Stomach smooth muscle (tissue), 2 donors: ENCODE measurements around the gene C8G.
A peak's percentile ranks its signal among the peaks of the same experiment; 100 is the strongest.

Experiments
- H3K27ac ChIP-seq: one replicate; pipeline ENCODE4 v1.7.0; 2013; ENCODE audit warnings: mild to moderate bottlenecking, low read length, inconsistent platforms
- H3K27me3 ChIP-seq, 2 donors: one replicate each; pipeline ENCODE4 v1.7.0; 2013; ENCODE audit warnings: low read length in 2 of 2; ENCODE audit not compliant: insufficient read depth in 2 of 2, control insufficient read depth in 1 of 2
- H3K36me3 ChIP-seq, 2 donors: one replicate each; pipeline ENCODE4 v1.7.0; 2013; ENCODE audit warnings: low read length in 2 of 2; ENCODE audit not compliant: control insufficient read depth in 2 of 2, insufficient read depth in 2 of 2
- H3K4me1 ChIP-seq: one replicate; pipeline ENCODE4 v1.7.0; 2013; ENCODE audit warnings: low read length; ENCODE audit not compliant: control insufficient read depth, insufficient read depth
- H3K4me3 ChIP-seq, 2 donors: one replicate each; pipeline ENCODE4 v1.7.0; 2013; ENCODE audit warnings: low read length in 2 of 2
- H3K9ac ChIP-seq, 2 donors: one replicate each; pipeline ENCODE4 v1.7.0; 2013; ENCODE audit warnings: low read length in 2 of 2, mild to moderate bottlenecking in 1 of 2
- H3K9me3 ChIP-seq, 2 donors: one replicate each; pipeline ENCODE4 v1.7.0; 2013; ENCODE audit warnings: low read length in 2 of 2; ENCODE audit not compliant: control insufficient read depth in 2 of 2
- donor health status: healthy.
- donor health status: Pancreatic carcinoma.

The C8G gene

DNA sequence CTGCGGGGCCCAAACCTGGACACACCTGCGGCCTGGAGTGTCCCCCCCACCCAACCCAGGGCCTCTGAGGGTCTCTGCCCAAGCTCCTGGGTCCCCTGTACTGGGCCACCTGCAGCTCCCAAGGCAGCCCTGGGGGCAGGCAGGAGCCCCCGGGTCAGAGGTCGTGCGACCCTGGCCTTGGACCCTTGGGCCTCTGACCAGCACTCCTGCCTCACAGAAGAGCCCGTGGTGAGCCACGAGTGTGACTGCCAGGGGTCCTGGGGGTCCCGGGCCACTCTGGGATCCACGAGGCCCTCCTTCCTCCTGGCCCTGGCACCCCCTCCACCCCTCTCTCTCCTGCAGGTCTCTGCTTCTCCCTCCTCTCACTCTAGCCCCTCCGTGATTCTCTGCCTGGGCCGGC is 27.3 kb downstream of the C8G start:
- no peaks in the 10 kb centered on the region for H3K36me3 ChIP-seq
- no peak overlapping the region for H3K4me3 ChIP-seq
- H3K4me1 ChIP-seq: peaks cover 12% of the 10 kb centered on the region
- H3K27ac ChIP-seq: no peak overlapping the region
- H3K9me3 ChIP-seq: no peaks in the 10 kb centered on the region
- no peak overlapping the region for H3K9ac ChIP-seq
- no peaks in the 10 kb centered on the region for H3K27me3 ChIP-seq

DNA sequence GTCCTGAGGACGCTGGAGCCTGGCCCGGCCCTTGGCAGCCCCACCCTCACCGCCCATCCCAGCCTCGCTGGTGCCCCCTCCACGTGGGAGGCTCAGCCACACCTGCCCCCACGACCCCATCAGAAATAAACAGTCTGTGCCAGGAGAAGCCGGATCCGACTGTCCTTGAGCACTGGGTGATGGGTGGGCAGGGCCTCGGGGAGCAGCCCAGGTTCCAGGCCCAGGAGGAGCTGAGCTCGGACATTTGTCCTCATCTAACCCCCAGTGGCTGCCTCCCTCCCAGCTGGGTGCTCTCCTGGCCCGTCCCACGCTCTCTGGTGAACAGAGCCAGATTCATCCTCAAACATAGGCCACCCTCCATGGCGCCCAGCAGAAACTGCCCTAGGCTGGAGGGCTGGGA is 27.7 kb downstream of the C8G start:
- peaks cover 2 to 3% of the 10 kb centered on the region in 2 donors for H3K27me3 ChIP-seq
- H3K9ac ChIP-seq: no peak overlapping the region
- no peaks in the 10 kb centered on the region for H3K9me3 ChIP-seq
- no peak overlapping the region for H3K4me3 ChIP-seq
- no peak overlapping the region for H3K27ac ChIP-seq
- no peaks in the 10 kb centered on the region for H3K36me3 ChIP-seq
- H3K4me1 ChIP-seq: peaks cover 16% of the 10 kb centered on the region

DNA sequence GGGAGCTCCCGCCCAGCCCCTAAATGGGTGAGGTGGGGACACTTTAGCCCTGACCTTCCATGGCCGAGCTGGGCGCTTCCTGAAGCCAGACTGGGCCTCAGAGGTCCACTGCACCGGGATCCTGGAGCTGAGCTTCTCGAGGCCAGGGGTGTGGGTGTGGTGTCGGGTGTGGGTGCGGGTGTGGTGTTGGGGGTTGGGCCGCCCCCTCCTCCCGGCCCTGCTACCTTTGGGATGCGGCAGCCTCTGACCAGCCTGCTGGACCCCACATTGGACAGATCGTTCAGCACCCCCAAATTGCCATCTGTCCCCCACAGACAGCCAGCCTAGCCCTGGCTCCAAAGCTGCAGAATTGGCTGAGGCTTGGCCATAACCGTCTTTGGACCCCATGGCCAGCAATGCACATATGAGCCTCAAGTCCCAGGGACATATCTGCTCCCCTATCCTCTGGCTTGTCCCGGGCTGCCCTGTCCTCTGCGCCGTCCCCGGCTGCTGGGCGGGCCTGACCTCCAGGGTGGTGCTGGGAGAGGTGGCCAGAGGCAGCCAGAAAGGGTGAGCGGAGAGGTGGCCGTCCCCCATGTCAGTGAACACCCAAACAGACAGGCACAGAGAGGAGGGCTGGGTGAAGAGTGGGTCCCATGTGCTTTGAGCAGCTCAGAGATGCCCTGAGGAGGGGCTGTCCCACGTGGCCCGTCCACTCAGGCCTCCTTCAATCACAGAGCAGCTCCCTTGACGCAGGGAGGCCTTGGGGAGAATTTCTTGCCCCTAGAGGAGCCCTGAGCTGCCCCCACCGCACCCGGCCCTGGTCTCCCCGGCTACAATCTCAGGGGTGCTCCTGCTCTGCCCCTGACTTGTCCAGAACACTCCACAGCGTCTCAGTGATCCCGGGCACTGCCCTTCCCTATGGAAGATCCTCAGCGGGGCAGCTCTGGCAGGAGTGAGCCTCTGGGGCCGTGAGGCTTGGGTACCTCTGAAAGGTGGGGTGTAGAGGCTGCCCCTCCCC is 28.9 kb downstream of the C8G start:
- Histone ChIP-seq H3K9me3 (no peaks in the 10 kb centered on the region), H3K27ac (no peak overlapping the region), H3K36me3 (no peaks in the 10 kb centered on the region), H3K9ac (no peak overlapping the region), H3K4me3 (no peak overlapping the region), H3K27me3 (peaks cover 2 to 7% of the 10 kb centered on the region in 2 donors), H3K4me1 (peaks cover 19% of the 10 kb centered on the region)

DNA sequence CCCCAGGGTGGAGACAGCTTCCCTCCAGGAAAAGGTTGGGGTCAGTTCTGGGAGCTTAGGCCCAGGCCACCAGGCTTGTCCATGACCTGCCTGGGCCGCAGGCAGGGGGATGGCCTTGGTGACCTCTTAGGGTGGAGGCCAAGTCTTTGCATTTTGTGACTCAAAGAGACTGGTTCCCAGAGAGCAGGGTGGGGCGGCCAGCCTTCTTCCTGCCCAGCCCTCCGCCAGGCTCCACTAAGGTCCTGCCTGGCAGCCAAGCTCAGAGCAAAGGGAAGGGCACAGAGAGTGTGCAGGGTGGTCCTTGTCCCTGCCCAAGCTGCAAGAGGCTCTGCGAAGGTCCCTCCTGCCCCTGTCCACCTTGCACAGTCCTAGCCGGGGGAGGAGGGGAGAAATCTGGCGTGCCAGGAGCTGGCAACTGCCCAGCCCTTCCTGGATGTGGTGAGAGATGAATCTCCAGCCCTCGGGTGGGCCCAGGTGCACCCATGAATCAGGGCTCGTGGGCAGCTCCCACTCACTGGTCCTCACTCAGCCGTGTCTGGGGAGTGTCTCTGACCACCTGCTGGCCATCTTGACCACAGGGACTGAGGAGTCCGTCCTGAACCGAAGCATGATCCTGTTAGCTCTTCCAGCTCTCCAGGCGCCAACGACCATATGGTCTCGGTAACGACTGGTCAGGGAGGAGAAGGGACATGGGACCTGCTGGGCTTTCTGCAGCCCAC is 29.9 kb downstream of the C8G start:
- Histone ChIP-seq H3K4me1 (peaks cover 19% of the 10 kb centered on the region), H3K27ac (no peak overlapping the region), H3K4me3 (no peak overlapping the region), H3K27me3 (peaks cover 2 to 7% of the 10 kb centered on the region in 2 donors), H3K9ac (no peak overlapping the region), H3K9me3 (no peaks in the 10 kb centered on the region), H3K36me3 (no peaks in the 10 kb centered on the region)

DNA sequence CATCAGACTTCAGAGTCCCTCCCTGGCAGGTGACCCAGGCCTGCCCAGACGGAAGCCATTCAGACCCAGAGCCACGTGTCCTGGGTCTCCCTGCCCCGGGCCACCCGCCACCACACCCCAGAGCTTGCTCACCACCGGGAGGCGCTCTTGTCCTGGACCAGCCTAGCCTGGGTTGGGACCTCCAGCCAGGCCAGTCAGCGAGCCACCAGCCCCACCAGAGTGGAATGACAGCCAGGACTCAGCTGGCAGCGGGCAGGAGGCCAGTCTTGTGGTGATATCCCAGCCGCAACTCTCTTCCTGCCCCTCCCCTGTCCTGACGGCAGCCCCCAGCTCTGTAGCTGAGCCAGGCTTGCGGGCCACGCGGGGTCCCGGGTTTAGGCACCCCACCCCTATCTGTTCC is 30.6 kb downstream of the C8G start:
- no peaks in the 10 kb centered on the region for H3K36me3 ChIP-seq
- H3K9me3 ChIP-seq: no peaks in the 10 kb centered on the region
- H3K27ac ChIP-seq: no peak overlapping the region
- peaks cover 19% of the 10 kb centered on the region for H3K4me1 ChIP-seq
- H3K27me3 ChIP-seq: peaks cover 5 to 7% of the 10 kb centered on the region in 2 donors
- H3K4me3 ChIP-seq: no peak overlapping the region
- no peak overlapping the region for H3K9ac ChIP-seq

DNA sequence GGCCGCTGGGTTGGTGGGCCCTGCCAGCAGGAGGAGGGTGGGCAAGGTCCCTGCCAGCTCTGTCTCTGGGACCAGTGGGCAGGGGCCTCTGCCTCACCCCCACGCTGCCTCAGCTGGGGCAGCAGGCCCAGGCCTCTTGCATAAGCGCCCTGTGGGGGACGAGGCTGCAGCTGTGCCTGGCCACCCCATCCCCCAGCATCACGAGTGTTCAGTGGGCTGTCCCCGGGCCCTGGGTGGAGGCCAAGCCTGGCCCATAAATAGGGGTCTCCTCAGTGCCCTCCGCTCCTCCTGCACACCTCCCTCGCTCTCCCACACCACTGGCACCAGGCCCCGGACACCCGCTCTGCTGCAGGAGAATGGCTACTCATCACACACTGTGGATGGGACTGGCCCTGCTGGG is 32.2 kb downstream of the C8G start, which contains the start of gene PTGDS:
TSS of gene PTGDS (plus strand) at position 282 of the 400 bp plus-strand sequence. CDS start at position 357, 75 bp downstream.
- H3K36me3 ChIP-seq: no peaks in the 10 kb centered on the region
- no peaks in the 10 kb centered on the region for H3K9me3 ChIP-seq
- H3K4me1 ChIP-seq: peaks cover 19% of the 10 kb centered on the region
- no peak within 1 kb of the TSS for H3K9ac ChIP-seq
- H3K4me3 ChIP-seq: peak within 1 kb of the TSS; percentile 25 to 66
- no peak within 1 kb of the TSS for H3K27ac ChIP-seq
- peaks cover 5 to 7% of the 10 kb centered on the region in 2 donors for H3K27me3 ChIP-seq

DNA sequence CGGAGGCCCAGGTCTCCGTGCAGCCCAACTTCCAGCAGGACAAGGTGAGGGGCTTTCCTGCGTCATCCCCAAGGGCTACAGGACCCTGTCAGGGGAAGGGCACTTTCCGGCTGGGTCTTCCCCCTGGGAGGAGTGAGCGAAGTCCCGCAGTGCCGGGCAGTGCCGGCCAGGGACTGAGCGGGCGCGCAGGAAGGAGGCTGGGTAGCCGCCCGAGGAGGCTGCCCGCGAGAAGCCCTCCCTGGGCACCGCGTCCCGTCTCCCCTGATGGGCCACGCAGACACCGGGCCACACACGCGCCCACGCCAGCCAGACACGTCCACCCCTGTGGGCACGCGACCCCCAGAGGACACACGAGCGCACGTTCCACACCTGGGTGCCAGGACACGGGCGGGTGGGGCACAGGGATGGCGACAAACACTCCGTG is 32.6 kb downstream of the C8G start:
- Histone ChIP-seq H3K9me3 (no peaks in the 10 kb centered on the region), H3K27me3 (peaks cover 5 to 7% of the 10 kb centered on the region in 2 donors), H3K27ac (no peak overlapping the region), H3K9ac (no peak overlapping the region), H3K36me3 (no peaks in the 10 kb centered on the region), H3K4me1 (peaks cover 19% of the 10 kb centered on the region), H3K4me3 (peak overlapping the region; percentile 25 to 66)

DNA sequence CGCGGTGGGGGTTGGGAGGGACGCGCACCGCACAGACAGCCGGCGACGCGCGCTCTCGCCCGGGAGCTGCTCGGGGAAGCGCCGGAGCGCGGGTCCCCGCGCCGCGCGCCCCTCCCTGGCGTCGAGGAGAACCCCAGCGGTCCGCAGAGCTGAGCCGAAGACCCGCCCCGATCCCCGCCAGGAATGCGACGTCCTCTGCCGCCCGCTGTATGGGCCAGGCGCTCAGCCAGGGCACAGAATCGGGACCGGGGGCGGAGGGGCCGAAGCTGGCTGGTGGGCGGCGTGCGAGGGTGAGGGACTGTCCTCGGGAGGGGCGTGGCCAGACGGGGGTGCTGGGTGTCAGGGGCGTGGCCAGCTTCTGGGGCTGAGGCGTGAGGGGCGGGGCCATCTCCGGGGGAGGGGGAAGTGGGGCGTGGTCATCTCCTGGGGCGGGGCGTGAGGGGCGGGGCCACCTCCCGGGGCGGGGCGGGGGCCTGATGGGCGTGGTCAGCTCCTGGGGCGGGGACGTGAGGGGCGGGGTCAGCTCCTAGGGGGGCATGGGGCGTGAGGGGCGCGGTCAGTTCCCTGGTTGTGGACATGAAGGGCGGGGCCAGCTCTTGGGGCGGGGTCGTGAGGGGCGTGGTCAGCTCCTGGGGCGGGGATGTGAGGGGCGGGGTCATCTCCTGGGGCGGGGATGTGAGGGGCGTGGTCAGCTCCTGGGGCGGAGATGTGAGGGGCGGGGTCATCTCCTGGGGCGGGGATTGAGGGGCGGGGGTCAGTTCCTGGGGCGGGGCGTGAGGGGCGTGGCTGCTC is 33.2 kb downstream of the C8G start:
- H3K27me3 ChIP-seq: peaks cover 6 to 7% of the 10 kb centered on the region in 2 donors
- no peaks in the 10 kb centered on the region for H3K9me3 ChIP-seq
- H3K4me3 ChIP-seq: peak overlapping the region; percentile 25 to 66
- H3K9ac ChIP-seq: no peak overlapping the region
- no peaks in the 10 kb centered on the region for H3K36me3 ChIP-seq
- H3K27ac ChIP-seq: no peak overlapping the region
- H3K4me1 ChIP-seq: peaks cover 19% of the 10 kb centered on the region

DNA sequence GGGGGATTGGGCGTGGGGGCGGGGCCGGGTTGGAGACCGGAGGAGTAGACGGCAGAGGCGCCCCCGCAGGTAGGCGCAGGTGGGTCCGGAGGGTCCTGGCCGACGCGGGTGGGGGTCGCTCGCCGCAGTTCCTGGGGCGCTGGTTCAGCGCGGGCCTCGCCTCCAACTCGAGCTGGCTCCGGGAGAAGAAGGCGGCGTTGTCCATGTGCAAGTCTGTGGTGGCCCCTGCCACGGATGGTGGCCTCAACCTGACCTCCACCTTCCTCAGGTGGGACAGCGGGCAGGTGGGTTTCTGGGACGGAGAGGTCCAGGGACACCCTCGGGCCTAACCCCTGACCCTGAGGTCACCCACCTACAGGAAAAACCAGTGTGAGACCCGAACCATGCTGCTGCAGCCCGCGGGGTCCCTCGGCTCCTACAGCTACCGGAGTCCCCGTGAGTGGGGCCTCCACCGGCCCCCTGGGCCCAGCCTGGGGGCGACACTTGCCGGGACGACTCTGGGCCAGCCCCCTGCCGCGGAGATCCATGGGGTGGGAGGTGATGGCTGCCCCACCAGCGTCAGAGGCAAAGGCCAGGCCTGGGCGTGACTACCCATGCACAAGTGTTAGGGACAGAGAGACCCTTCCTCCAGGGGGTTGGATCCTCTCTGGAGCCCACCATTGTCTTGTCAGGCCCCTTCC is 34.0 kb downstream of the C8G start:
- peaks cover 19% of the 10 kb centered on the region for H3K4me1 ChIP-seq
- no peak overlapping the region for H3K4me3 ChIP-seq

More for the DNA sequence above, 34.0 kb downstream of the C8G start:
- Histone ChIP-seq H3K9ac (no peak overlapping the region), H3K27me3 (peaks cover 12 to 13% of the 10 kb centered on the region in 2 donors), H3K27ac (no peak overlapping the region), H3K36me3 (no peaks in the 10 kb centered on the region), H3K9me3 (no peaks in the 10 kb centered on the region)
